ENCODE data around the gene SERPINB1. TPM values are rescaled to one million over a fixed set of nuclear protein-coding genes. Genes with fewer than 3 reads are reported as not detected.

The SERPINB1 gene
- total RNA-seq, 1 experiment from 2014 or later, result 73.2 TPM

DNA sequence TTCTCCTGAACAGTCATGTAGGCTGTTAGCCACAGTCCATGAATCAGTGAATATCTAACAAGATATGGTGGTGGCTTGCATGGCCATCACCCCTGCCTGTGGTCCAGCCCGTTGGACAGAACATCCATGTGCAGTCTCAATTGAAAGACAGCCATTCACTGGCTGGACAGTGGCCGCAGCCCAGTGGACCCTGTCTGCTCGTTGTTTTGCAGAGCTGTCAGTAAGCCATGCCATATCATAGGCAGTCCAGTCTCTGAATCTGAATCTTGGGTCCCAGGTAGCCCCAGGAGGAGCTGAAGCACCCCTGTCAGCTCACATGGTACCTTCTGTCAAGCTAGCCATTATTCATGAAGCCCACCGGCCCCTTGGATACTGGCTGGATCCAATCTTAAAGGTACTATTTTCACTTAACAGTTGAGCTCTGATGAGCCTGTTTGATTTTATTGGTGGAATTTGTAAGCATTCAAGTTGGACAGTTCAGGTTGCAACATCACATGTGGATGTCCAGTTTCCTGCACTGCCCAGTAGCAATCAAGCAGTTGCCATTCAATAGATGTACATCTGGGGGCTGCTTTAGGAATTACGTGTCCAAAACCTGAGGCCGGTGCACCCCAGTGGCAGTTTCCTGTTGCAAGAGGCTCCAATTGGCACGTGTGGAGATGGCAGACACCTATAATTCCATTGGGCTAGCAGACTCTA, 37.8 kb downstream of the SERPINB1 start (continued):
- TF ChIP-seq, protein P1, sequence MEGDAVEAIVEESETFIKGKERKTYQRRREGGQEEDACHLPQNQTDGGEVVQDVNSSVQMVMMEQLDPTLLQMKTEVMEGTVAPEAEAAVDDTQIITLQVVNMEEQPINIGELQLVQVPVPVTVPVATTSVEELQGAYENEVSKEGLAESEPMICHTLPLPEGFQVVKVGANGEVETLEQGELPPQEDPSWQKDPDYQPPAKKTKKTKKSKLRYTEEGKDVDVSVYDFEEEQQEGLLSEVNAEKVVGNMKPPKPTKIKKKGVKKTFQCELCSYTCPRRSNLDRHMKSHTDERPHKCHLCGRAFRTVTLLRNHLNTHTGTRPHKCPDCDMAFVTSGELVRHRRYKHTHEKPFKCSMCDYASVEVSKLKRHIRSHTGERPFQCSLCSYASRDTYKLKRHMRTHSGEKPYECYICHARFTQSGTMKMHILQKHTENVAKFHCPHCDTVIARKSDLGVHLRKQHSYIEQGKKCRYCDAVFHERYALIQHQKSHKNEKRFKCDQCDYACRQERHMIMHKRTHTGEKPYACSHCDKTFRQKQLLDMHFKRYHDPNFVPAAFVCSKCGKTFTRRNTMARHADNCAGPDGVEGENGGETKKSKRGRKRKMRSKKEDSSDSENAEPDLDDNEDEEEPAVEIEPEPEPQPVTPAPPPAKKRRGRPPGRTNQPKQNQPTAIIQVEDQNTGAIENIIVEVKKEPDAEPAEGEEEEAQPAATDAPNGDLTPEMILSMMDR (IDR thresholded peaks at IDR 0.05 in 2 of 3, conservative IDR thresholded peaks at IDR 0.05 in 1 of 3; ENCODE audit: borderline replicate concordance in 1 of 3, insufficient read depth in 1 of 3, low read depth in 2 of 3, low read length in 2 of 3), result no peak
- TF ChIP-seq FOSL1 (IDR thresholded peaks at IDR 0.05; ENCODE audit: low read depth) (no peak), ZFX (IDR thresholded peaks at IDR 0.05) (no peak), ZBTB33 (IDR thresholded peaks at IDR 0.05; ENCODE audit: extremely low read depth, insufficient replicate concordance, low read length) (no peak), JUND (IDR thresholded peaks at IDR 0.05) (no peak), POLR2A (IDR thresholded peaks at IDR 0.05; ENCODE audit: borderline replicate concordance, extremely low read depth, insufficient read depth, insufficient read length) (no peak), YY1 (IDR thresholded peaks at IDR 0.05; ENCODE audit: extremely low read depth, insufficient replicate concordance, low read depth, low read length) (no peak), SIN3A (IDR thresholded peaks at IDR 0.05; ENCODE audit: low read depth) (no peak), EZH2 (IDR thresholded peaks at IDR 0.05) (no peak)

DNA sequence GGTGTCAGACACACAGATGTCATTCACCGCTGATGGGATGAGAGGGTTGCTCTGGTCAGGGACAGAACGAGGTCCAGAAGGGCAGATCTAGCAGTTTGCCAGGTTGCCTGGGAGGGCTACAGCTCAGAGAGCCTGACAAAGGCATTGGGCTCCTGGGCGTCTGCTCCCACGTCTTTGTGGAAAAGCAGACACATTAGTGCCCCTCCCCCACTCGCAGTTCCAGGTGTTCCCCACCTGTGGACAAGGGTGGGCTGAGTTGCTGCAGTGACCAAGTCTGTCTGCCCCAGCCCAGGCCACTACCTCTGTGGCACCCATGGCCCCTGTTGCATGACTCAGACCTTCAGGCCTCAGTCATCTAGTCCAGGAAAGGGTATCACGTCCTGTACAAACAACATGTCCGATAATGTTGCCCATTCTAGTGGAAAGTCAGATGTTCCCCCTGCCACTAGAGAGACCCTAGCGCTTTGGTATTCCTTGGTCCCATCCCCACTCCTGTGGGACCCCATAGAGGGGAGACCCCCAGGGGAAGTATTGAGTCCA, 39.1 kb downstream of the SERPINB1 start:
- H3K4me2 ChIP-seq (ENCODE audit: low read length), result no peak overlapping the region
- no peak overlapping the region for H2AFZ ChIP-seq (ENCODE audit: low read depth, low read length, poor library complexity, severe bottlenecking)
- ATAC-seq (no peak), DNase-seq (ENCODE audit: low read depth, low spot score) (no peak)
- no peaks in the 10 kb centered on the region for H3K79me2 ChIP-seq (ENCODE audit: insufficient read depth, low read length)
- ChIA-PET CTCF (no interaction called here), POLR2A (no interaction called here), RAD21 (ENCODE audit: low non-redundant PET in 1 of 2, low total read pairs in 2 of 2, uncharacterized antibody in 2 of 2, unreplicated experiment in 2 of 2) (no interaction called here)
- H3K9me3 ChIP-seq (ENCODE audit: control insufficient read depth in 1 of 2, insufficient read depth in 1 of 2, low read depth in 1 of 2, low read length in 2 of 2), result no peaks in the 10 kb centered on the region
- H3K9ac ChIP-seq (ENCODE audit: low read length), result no peak overlapping the region
- no peaks in the 10 kb centered on the region for H3K36me3 ChIP-seq (ENCODE audit: control insufficient read depth in 1 of 2, insufficient read depth in 2 of 2, low read length in 2 of 2)
- H3K27ac ChIP-seq (ENCODE audit: low read depth, low read length), result no peak overlapping the region
- no peak overlapping the region for H3K4me3 ChIP-seq (replicated peaks in 1 of 2; ENCODE audit: low read depth in 1 of 2, low read length in 2 of 2)
- no peaks in the 10 kb centered on the region for H3K27me3 ChIP-seq (ENCODE audit: insufficient read depth, low read length)
- no TSS peak for BruUV-seq (replicated peaks)
- H3K4me1 ChIP-seq (ENCODE audit: control insufficient read depth in 1 of 2, insufficient read depth in 2 of 2, low read length in 2 of 2), result peaks cover 0 to 37% of the 10 kb centered on the region in 2 experiments; a peak in 1 of 4 replicates
- H3K9me2 ChIP-seq (ENCODE audit: insufficient read depth), result no peaks in the 10 kb centered on the region
- intact Hi-C loops (cut with micrococcal nuclease), result no loop called here
- no peaks in the 10 kb centered on the region for H4K20me1 ChIP-seq (ENCODE audit: insufficient read depth)
- TF ChIP-seq ZBTB33 (IDR thresholded peaks at IDR 0.05; ENCODE audit: extremely low read depth, insufficient replicate concordance, low read length) (no peak), POLR2A (IDR thresholded peaks at IDR 0.05; ENCODE audit: borderline replicate concordance, extremely low read depth, insufficient read depth, insufficient read length) (no peak), SRF (IDR thresholded peaks at IDR 0.05; ENCODE audit: low read depth) (no peak), FOSL1 (IDR thresholded peaks at IDR 0.05; ENCODE audit: low read depth) (no peak), RAD21 (IDR thresholded peaks at IDR 0.05; ENCODE audit: low read depth) (no peak), YY1 (IDR thresholded peaks at IDR 0.05; ENCODE audit: extremely low read depth, insufficient replicate concordance, low read depth, low read length) (no peak), JUND (IDR thresholded peaks at IDR 0.05) (no peak), REST (IDR thresholded peaks at IDR 0.05; ENCODE audit: low read depth) (no peak), EZH2 (IDR thresholded peaks at IDR 0.05) (no peak)
